ENCODE data around the gene TRIML2. TPM values are rescaled to one million over a fixed set of nuclear protein-coding genes. Genes with fewer than 3 reads are reported as not detected.
"Not testable (repeated sequence)": the region's sequence is repeated elsewhere in the genome, so short reads cannot be mapped to it uniquely, and the experiment has no call there.

Gene TRIML2
- total RNA-seq, 1 donor from 2014 or later = not detected

DNA sequence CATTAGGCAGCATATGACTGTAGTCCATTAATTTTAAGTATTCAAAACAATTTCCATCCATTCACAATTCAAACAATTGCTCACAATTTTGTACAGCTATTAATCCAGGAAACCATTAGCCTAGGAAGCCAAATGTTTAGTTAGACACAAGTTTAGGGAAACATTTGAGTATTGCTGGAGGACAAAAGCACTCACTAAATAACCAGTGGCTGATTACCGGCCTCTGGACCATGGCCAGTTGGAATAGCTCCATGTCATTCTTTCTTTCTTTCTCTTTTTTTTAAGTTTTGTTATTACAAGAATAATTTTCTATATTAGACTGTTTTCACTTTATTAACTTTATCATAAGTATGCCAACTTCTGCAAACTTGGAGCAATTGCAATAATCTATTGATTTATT, 31.3 kb downstream of the TRIML2 start:
- no peaks in the 10 kb centered on the region for H3K36me3 Mint-ChIP-seq (ENCODE audit: low read depth)
- POLR2A ChIA-PET = no interaction called here
- no peak overlapping the region for H3K27ac Mint-ChIP-seq
- no peak for ATAC-seq (ENCODE audit: low read depth)
- peaks cover 2% of the 10 kb centered on the region for H3K9me3 Mint-ChIP-seq
- H3K27me3 Mint-ChIP-seq = no peaks in the 10 kb centered on the region
- CTCF ChIA-PET = no interaction called here
- no peaks in the 10 kb centered on the region for H3K4me1 Mint-ChIP-seq
- intact Hi-C loops (cut with micrococcal nuclease) = no loop called here
- no peak overlapping the region for H3K4me3 Mint-ChIP-seq
- DNase-seq = no peak
- TF ChIP-seq, protein P1, sequence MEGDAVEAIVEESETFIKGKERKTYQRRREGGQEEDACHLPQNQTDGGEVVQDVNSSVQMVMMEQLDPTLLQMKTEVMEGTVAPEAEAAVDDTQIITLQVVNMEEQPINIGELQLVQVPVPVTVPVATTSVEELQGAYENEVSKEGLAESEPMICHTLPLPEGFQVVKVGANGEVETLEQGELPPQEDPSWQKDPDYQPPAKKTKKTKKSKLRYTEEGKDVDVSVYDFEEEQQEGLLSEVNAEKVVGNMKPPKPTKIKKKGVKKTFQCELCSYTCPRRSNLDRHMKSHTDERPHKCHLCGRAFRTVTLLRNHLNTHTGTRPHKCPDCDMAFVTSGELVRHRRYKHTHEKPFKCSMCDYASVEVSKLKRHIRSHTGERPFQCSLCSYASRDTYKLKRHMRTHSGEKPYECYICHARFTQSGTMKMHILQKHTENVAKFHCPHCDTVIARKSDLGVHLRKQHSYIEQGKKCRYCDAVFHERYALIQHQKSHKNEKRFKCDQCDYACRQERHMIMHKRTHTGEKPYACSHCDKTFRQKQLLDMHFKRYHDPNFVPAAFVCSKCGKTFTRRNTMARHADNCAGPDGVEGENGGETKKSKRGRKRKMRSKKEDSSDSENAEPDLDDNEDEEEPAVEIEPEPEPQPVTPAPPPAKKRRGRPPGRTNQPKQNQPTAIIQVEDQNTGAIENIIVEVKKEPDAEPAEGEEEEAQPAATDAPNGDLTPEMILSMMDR (IDR thresholded peaks at IDR 0.05) = no peak

DNA sequence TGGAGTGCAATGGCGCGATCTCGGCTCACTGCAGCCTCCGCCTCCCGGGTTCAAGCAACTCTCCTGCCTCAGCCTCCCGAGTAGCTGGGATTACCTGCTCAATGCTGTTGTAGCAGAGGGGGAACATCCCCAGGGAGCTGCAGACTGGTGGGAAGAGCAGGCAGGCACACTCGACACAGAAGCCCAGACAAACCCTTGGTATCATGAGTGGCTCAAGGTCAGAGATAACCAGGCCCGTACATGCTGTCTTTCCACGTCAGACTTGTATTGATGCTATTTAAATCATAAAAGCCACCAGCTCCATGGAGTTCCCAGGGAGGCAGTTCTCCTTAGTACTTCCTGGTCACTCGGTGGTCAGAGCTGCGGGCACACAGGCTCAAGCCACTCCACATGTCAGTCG, 33.2 kb downstream of the TRIML2 start:
- H3K27me3 Mint-ChIP-seq = no peaks in the 10 kb centered on the region
- ChIA-PET CTCF (no interaction called here), POLR2A (no interaction called here)
- no peaks in the 10 kb centered on the region for H3K9me3 Mint-ChIP-seq
- intact Hi-C loops (cut with micrococcal nuclease) = no loop called here
- H3K4me1 Mint-ChIP-seq = no peaks in the 10 kb centered on the region
- ATAC-seq (ENCODE audit: low read depth) = no peak
- TF ChIP-seq, protein P1 (IDR thresholded peaks at IDR 0.05) = no peak
- no peak overlapping the region for H3K27ac Mint-ChIP-seq
- H3K36me3 Mint-ChIP-seq (ENCODE audit: low read depth) = no peaks in the 10 kb centered on the region
- DNase-seq = no peak
- no peak overlapping the region for H3K4me3 Mint-ChIP-seq

DNA sequence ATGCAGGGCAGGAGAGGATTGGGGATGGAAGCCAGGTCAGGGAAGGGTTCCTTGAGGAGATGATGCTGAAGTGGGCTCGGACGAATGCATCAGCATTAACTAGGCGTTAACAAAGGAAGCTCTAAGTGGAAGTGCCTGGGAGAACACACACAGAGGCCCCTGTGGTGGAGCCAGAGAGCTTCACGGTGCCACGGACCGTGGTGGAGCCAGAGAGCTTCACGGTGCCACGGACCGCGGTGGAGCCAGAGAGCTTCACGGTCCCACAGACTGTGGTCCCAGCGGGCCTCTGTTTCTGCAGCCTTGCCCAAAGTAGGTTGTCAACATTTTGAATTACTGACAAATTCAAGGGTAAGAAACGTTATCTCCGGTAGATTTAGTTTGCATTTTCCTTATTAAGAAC, 48.3 kb downstream of the TRIML2 start:
- Mint-ChIP-seq H3K27ac (no peak overlapping the region), H3K4me3 (no peak overlapping the region), H3K4me1 (no peaks in the 10 kb centered on the region), H3K36me3 (ENCODE audit: low read depth) (no peaks in the 10 kb centered on the region), H3K9me3 (peaks cover 9% of the 10 kb centered on the region), H3K27me3 (no peaks in the 10 kb centered on the region)
- intact Hi-C loops (cut with micrococcal nuclease) = no loop called here
- DNase-seq (no peak), ATAC-seq (ENCODE audit: low read depth) (no peak)
- ChIA-PET POLR2A (no interaction called here), CTCF (no interaction called here)
- TF ChIP-seq, protein P1 (IDR thresholded peaks at IDR 0.05) = no peak

DNA sequence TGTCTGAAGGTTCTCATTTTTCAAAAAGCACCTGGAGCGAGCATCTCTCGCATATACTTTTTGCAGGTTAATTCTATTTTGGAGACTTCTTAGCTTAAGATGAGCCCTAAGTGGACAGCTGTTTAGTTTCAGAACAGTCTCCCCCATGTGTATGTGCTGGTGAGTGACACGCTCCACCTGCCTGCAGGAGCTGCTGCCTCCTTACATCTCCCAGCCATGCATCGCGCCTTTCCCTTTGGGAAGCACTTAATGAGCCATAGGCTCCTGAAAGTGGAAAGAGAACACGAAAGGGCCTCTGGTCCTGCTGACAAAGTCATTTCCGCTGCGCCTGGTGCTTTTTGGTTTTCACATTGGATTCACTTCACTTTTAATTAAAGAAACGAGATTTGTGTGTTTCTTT, 56.1 kb downstream of the TRIML2 start:
- Mint-ChIP-seq H3K4me1 (no peaks in the 10 kb centered on the region), H3K27ac (no peak overlapping the region), H3K9me3 (peaks cover 4% of the 10 kb centered on the region), H3K4me3 (no peak overlapping the region), H3K36me3 (ENCODE audit: low read depth) (no peaks in the 10 kb centered on the region), H3K27me3 (no peaks in the 10 kb centered on the region)
- TF ChIP-seq, protein P1 (IDR thresholded peaks at IDR 0.05) = no peak
- ATAC-seq (ENCODE audit: low read depth) (no peak), DNase-seq (no peak)
- intact Hi-C loops (cut with micrococcal nuclease) = no loop called here
- POLR2A ChIA-PET = no interaction called here
- CTCF ChIA-PET = no interaction called here

DNA sequence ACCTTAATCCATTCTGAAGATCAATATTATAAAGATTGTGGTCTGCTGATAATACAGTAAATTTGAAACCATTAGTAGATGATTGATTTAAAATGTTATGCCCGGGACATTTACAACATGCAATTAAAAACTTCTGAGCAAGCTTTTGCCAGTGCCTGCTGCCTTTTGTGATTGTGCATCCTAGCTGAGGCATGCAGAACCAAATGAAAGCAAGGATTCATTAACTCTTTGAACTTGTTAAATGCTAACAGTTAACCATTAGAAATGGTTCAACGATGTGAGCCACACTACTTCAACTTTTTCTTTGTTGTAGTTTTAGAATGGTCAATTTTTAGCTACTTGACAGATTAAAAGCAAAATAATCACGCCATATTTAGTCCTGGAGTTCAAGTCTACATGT, 62.7 kb downstream of the TRIML2 start:
- TF ChIP-seq, protein P1 (IDR thresholded peaks at IDR 0.05) = no peak
- ChIA-PET CTCF (no interaction called here), POLR2A (no interaction called here)
- DNase-seq (no peak), ATAC-seq (ENCODE audit: low read depth) (no peak)
- Mint-ChIP-seq H3K27ac (no peak overlapping the region), H3K27me3 (no peaks in the 10 kb centered on the region), H3K9me3 (peaks cover 4% of the 10 kb centered on the region), H3K36me3 (ENCODE audit: low read depth) (no peaks in the 10 kb centered on the region), H3K4me3 (no peak overlapping the region), H3K4me1 (no peaks in the 10 kb centered on the region)
- intact Hi-C loops (cut with micrococcal nuclease) = no loop called here

DNA sequence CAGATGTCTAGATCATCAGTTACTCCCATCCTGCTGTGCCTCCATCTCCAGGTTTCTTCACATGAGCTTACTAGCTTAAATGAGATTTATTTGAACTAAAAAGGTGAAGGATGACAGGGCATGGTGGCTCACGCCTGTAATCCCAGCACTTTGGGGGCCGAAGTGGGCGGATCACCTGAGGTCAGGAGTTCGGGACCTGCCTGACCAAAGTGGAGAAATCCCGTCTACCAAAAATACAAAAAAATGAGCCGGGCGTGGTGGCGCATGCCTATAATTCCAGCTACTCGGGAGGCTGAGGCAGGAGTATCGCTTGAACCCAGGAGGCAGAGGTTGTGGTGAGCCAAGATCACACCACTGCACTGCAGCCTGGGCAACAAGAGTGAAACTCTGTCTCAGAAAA, 63.9 kb downstream of the TRIML2 start:
- CTCF ChIA-PET; H3K4me1 Mint-ChIP-seq; ATAC-seq (ENCODE audit: low read depth); H3K27me3 Mint-ChIP-seq; intact Hi-C loops (cut with micrococcal nuclease); H3K4me3 Mint-ChIP-seq; H3K9me3 Mint-ChIP-seq; DNase-seq; H3K27ac Mint-ChIP-seq; H3K36me3 Mint-ChIP-seq (ENCODE audit: low read depth); POLR2A ChIA-PET: not testable (repeated sequence)
